Stimulated activated naive B cell treated with anti-CD40 and anti-IgM and Interleukin-4, amounts not matched to agents 10 μg/mL and 1 μg/mL and 100 μg/mL, for 72 hours (primary cell): ENCODE data around the gene ANK3.

Experiments
- ATAC-seq, 2 donors: fragments of 150-1000 bp; cut with Tn5 transposase; replicated peaks; 2 replicates each; pipeline ENCODE4 v1.10.0; 2021; ENCODE audit warnings: moderate library complexity in 1 of 2
- DNase-seq: peaks from one replicate; pipeline ENCODE4 v3.0.0; 2021
- H3K27ac Mint-ChIP-seq: one replicate; pipeline ENCODE4 v1.8.0; 2022; ENCODE audit warnings: mild to moderate bottlenecking, mixed read lengths
- H3K27me3 Mint-ChIP-seq, 2 donors: one replicate each; pipeline ENCODE4 v1.8.0; 2022; ENCODE audit warnings: mixed read lengths in 2 of 2
- H3K36me3 Mint-ChIP-seq, 2 donors: one replicate each; pipeline ENCODE4 v1.8.0; 2022; ENCODE audit warnings: mixed read lengths in 2 of 2, mild to moderate bottlenecking in 1 of 2
- H3K4me1 Mint-ChIP-seq, 2 donors: one replicate each; pipeline ENCODE4 v1.8.0; 2022; ENCODE audit warnings: mixed read lengths in 2 of 2, mild to moderate bottlenecking in 1 of 2
- H3K4me3 Mint-ChIP-seq, 2 donors: one replicate each; pipeline ENCODE4 v1.8.0; 2022; ENCODE audit warnings: mild to moderate bottlenecking in 2 of 2, mixed read lengths in 2 of 2, moderate library complexity in 1 of 2
- H3K9me3 Mint-ChIP-seq, 2 donors: one replicate each; pipeline ENCODE4 v1.8.0; 2022; ENCODE audit warnings: mixed read lengths in 2 of 2, mild to moderate bottlenecking in 1 of 2

ANK3 gene

DNA sequence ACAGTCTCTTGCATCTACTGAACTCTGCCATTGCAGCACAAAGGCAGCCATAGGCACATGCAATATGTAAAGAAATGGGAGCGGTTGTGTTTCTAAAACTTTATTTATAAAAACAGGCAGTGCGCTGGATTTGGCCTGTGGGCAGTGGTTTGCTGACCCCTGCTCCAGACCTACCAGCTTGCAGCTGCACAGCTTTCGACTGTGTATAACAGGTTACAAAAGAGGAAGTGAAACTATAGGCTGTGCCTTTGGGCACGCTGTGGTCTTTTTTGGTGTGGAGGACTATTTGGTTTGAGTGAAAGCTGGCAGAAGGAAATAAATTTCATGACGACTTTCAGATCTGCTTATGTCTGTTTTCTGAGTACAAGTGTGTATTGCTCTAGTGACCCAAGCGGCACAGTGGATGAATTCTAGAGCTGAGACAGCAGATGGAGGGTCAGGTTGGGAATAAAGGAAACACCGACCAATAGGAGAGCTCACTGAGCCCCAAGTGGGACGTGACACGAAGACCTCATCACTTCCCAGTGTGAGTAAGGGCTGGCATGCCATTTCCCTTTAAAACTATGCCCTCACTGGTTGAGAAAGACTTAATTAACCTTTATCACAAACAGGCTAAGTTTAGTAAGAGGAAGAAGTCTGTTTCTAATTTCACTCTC lies 152.7 kb downstream of the ANK3 start:
- peak overlapping the region; percentile 84 for H3K27ac Mint-ChIP-seq
- peaks cover 40 to 59% of the 10 kb centered on the region in 2 donors for H3K4me1 Mint-ChIP-seq

DNA sequence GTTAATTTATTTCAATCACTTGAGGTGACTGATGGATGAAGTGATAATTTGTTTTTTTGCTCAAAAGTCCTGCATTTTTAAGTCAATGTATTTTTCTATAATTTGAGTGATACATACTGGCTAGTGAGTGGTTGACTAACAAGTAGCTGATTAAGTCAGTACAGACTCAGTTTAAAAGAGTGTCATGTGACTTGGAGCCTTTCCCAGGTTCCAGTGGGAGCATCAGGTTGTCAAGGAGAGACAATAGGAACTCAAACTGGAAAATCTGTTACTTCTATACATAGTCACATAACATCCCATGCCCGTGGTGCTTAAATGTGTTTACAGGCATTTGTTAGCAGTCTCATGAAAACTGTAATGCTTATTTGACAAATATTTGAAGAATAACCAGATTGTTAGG lies 154.7 kb downstream of the ANK3 start:
- DNase-seq = no peak

More for the DNA sequence above, 152.7 kb downstream of the ANK3 start:
- peaks cover 0 to 11% of the 10 kb centered on the region in 2 donors for H3K36me3 Mint-ChIP-seq
- ATAC-seq (peak; percentile 90 to 91), DNase-seq (peak; percentile 85)
- H3K27me3 Mint-ChIP-seq = no peaks in the 10 kb centered on the region
- H3K4me3 Mint-ChIP-seq = peak overlapping the region; percentile 48 to 56
- peaks cover 1 to 8% of the 10 kb centered on the region in 2 donors for H3K9me3 Mint-ChIP-seq

DNA sequence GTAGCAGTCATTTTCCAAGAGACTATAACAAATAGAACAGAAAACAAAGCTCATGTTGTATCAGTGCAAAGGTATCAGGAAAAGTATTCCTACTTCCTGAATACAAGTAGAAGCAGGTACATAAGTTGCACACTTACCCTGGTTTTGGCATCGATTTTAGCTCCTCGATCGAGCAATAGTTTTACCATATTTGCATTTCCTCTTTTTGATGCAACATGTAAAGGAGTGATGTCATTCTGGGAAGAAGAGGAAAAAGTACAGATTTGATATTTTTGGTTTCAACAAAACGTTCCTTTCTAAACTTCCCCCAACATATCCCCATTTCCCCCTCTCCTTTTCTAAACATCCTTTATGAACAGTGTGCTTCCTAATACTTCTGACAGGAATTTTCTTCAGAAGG lies 155.1 kb downstream of the ANK3 start:
- ATAC-seq (no peak), DNase-seq (no peak)
- H3K27ac Mint-ChIP-seq = no peak overlapping the region
- H3K4me3 Mint-ChIP-seq = no peak overlapping the region
- peaks cover 4 to 13% of the 10 kb centered on the region in 2 donors for H3K36me3 Mint-ChIP-seq
- peaks cover 58 to 82% of the 10 kb centered on the region in 2 donors for H3K4me1 Mint-ChIP-seq
- peaks cover 3 to 15% of the 10 kb centered on the region in 2 donors for H3K9me3 Mint-ChIP-seq
- H3K27me3 Mint-ChIP-seq = no peaks in the 10 kb centered on the region

More for the DNA sequence above, 154.7 kb downstream of the ANK3 start:
- Mint-ChIP-seq H3K4me3 (no peak overlapping the region), H3K27me3 (no peaks in the 10 kb centered on the region), H3K9me3 (peaks cover 3 to 15% of the 10 kb centered on the region in 2 donors), H3K27ac (no peak overlapping the region), H3K36me3 (peaks cover 4 to 13% of the 10 kb centered on the region in 2 donors), H3K4me1 (peaks cover 55 to 79% of the 10 kb centered on the region in 2 donors)
- ATAC-seq = no peak

DNA sequence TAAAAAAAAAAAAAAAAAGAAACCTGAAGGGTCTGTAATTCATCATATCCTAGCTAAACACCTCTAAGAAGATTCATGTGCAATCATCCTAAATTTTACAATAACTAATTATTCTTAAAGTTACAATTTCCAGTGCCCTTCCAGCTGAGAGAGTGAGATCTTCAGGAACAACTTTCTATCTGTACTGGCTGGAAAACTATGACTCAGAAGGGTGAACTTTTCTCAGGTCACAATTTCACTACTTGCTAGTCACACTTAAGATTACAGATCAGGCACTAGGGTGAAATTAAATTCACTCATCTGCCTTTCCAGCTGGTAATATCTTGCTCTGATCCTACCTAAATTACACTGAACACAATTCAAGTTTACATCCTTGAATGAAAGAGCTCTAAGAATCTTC lies 158.8 kb downstream of the ANK3 start:
- DNase-seq = no peak

DNA sequence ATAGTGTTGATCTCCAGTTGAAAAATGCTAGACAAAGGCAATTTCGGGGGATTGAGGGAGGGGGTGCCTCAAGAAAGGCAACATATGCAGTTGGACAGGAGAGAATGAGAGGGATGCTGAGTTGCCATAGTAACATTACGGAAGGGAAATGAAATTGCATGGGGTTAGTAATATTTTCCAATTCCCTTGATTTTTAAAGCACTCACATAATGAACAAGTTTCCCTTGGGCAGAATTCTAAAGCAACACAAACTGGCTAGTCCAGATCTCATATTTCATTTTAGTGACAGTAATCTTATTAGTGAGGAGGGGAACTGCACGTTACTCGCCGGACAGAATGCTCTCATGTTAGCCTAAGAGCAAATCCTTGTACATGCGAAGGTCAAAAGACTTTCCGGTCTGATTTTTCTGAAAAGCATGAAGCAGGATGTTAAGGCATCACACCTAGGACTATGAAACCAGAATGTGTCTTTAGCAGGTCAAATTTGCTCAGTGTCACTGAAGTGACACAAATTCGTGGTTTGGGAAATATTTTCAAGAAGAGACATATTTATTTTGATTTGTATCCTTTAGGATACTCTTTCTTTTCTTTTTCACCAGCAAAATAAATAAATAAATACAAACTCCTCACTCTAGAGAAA lies 165.5 kb downstream of the ANK3 start:
- no peak for DNase-seq
- Mint-ChIP-seq H3K27me3 (no peaks in the 10 kb centered on the region), H3K4me1 (peaks cover 0 to 11% of the 10 kb centered on the region in 2 donors), H3K36me3 (no peaks in the 10 kb centered on the region), H3K9me3 (no peaks in the 10 kb centered on the region), H3K27ac (no peak overlapping the region), H3K4me3 (no peak overlapping the region)
- ATAC-seq = no peak

More for the DNA sequence above, 158.8 kb downstream of the ANK3 start:
- H3K36me3 Mint-ChIP-seq = peaks cover 4 to 13% of the 10 kb centered on the region in 2 donors
- ATAC-seq = no peak
- H3K27ac Mint-ChIP-seq = peak overlapping the region; percentile 51
- peaks cover 33 to 58% of the 10 kb centered on the region in 2 donors for H3K4me1 Mint-ChIP-seq
- peaks cover 3 to 15% of the 10 kb centered on the region in 2 donors for H3K9me3 Mint-ChIP-seq
- no peaks in the 10 kb centered on the region for H3K27me3 Mint-ChIP-seq
- no peak overlapping the region for H3K4me3 Mint-ChIP-seq

DNA sequence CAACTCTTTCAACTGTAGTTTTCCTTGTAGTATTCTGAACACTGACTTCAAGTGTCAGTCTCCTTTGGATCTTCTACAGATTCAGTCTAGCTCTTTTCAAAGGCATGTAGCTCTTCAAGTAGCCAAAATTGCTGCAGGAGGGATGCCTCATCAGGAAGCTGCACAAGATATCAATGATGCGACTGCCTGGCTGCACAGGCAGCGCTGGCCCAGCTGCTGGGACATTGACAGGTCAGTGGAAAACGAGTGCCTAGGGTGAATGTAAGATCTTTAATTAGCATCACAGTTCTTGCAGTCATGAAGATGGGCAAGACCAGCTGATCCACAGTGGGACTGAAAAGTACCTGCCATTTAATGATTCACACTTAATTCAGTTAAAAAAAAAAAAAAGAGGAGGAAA lies 167.6 kb downstream of the ANK3 start:
- peaks cover 0 to 1% of the 10 kb centered on the region in 2 donors for H3K9me3 Mint-ChIP-seq
- DNase-seq = no peak
- no peak for ATAC-seq
- no peaks in the 10 kb centered on the region for H3K27me3 Mint-ChIP-seq
- H3K36me3 Mint-ChIP-seq = no peaks in the 10 kb centered on the region
- H3K4me3 Mint-ChIP-seq = no peak overlapping the region
- no peak overlapping the region for H3K27ac Mint-ChIP-seq
- peaks cover 6 to 17% of the 10 kb centered on the region in 2 donors for H3K4me1 Mint-ChIP-seq

DNA sequence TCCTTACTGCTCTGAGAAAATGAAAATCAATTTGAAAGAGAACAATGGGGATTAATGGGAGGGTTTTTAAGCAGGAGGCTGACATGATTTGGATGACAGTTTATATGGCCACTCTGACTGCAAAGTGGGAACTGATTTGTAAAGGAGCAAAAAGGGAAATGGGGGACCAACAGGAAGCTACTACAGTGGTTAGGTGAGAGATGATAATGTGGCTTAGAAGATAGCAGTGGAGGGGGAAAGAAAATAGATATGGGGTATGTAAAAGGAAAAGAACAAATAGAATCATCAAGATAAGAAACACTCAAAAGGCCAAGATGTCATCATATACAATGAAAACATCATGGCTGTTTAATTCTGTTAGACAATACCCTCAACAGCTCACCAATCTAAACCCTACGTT lies 177.5 kb downstream of the ANK3 start:
- Mint-ChIP-seq H3K9me3 (peaks cover 10 to 12% of the 10 kb centered on the region in 2 donors), H3K4me1 (peaks cover 30 to 65% of the 10 kb centered on the region in 2 donors), H3K36me3 (peaks cover 2 to 14% of the 10 kb centered on the region in 2 donors), H3K4me3 (no peak overlapping the region), H3K27me3 (no peaks in the 10 kb centered on the region), H3K27ac (no peak overlapping the region)
- no peak for ATAC-seq
- DNase-seq = no peak

DNA sequence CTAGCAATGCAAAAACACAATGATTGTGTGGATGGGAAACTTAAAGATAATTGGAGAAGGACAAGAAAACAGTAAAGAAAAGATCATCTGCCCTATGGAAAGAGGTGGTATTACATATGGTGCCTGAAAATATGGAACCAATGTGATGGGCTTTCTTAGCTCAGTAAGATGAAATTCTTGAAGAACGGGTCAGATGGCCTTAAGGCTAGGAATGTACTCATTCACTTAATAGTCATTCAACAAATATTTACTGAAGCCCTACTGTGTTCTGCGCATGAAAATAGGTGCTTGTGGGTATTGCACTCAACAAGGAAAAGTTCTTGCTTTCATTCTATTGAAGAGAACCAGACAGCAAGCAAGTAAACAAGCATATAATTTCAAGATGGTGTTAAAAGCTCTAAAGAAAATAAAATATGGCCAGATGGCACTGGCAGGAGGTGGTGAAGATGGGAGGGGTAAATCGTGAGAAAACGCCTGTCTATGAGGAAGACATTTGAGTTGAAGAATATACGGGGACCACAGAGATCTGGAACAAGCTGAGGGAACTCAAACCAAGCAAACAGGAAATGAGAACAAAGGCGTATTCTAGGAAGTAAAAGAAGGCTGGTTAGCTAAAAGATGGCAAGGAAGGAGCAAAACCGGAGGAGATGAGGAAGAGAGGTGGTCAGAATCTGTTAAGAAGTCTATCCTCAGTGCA lies 179.7 kb downstream of the ANK3 start:
- Mint-ChIP-seq H3K4me3 (peak overlapping the region in 1 of 2 donors; percentile 17), H3K27ac (peak overlapping the region; percentile 0), H3K36me3 (peaks cover 2 to 14% of the 10 kb centered on the region in 2 donors), H3K4me1 (peaks cover 26 to 44% of the 10 kb centered on the region in 2 donors), H3K27me3 (no peaks in the 10 kb centered on the region), H3K9me3 (peaks cover 7 to 10% of the 10 kb centered on the region in 2 donors)
- ATAC-seq (peak; percentile 22 to 31), DNase-seq (no peak)

DNA sequence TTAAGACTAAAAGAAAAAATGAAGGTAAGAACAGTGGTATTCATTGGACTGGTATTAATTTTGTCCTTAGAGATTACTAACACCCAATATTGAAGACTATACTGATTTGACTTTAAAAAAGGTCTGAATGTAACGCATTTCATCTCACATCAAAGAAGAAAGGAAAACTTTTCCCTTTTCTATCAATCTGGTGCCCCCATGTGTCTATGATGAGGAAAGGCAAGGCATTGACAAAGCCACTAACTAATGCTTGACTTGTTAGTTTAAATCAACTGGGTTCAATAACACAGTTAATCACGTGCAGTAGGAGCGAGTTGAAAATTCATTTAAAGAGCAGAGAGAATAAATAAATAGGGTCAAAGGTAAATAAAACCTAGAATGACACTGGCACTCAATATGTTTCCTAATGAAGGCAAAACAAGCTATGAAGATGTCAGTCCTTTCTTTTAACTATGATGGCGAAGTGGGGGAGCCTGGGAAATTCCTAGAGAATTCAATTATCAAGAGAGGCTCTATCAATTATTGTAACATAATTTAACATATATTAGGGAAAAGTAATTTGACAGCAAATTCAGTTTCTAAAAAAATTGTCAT lies 180.9 kb downstream of the ANK3 start:
- Mint-ChIP-seq H3K27me3 (no peaks in the 10 kb centered on the region), H3K4me1 (peaks cover 23 to 36% of the 10 kb centered on the region in 2 donors), H3K36me3 (peaks cover 0 to 11% of the 10 kb centered on the region in 2 donors), H3K4me3 (no peak overlapping the region), H3K27ac (no peak overlapping the region), H3K9me3 (peaks cover 5 to 10% of the 10 kb centered on the region in 2 donors)
- ATAC-seq (peak in 1 of 2 donors; percentile 41), DNase-seq (no peak)

DNA sequence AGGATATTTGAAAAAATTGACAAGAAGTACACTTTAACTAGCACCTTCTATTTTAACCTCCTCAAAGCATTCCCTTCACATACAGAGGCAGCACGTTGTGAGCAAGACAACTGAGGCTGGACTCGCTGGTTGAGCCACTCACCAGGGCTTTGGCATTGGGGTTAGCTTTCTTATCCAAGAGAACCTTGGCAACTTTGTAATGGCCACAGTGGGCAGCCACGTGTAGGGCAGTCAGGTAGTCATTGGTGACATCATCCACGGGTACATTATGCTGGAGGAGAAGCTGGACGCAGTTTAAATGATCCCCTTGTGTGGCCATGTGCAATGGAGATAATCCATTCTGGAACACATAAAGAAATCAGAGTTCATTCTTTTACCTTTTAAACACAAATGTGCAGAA lies 181.8 kb downstream of the ANK3 start:
- H3K27me3 Mint-ChIP-seq = no peaks in the 10 kb centered on the region
- peaks cover 0 to 11% of the 10 kb centered on the region in 2 donors for H3K36me3 Mint-ChIP-seq
- DNase-seq (no peak), ATAC-seq (no peak)
- H3K4me3 Mint-ChIP-seq = no peak overlapping the region
- H3K9me3 Mint-ChIP-seq = peaks cover 5 to 10% of the 10 kb centered on the region in 2 donors
- H3K4me1 Mint-ChIP-seq = peaks cover 23 to 36% of the 10 kb centered on the region in 2 donors
- no peak overlapping the region for H3K27ac Mint-ChIP-seq

DNA sequence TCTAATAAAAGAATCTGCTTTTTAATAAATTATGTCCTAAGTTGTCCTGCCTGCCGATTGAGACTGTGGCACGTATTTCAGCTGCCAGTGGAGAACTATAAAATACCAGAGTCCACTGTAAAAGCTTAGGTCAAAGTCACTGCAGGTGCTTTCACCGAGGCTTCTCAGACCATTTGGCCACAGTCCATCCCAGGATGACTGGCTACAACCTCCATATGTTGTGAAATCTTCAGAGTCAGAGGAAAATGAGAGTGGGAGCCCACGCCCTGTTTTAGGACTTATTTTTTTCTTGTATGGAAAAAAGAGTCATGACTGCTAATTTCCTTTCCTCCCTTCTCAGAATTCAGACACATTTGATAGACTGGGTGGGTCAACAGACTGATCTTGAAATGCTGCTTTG lies 182.9 kb downstream of the ANK3 start:
- H3K27ac Mint-ChIP-seq = no peak overlapping the region
- peaks cover 0 to 5% of the 10 kb centered on the region in 2 donors for H3K36me3 Mint-ChIP-seq
- H3K4me3 Mint-ChIP-seq = no peak overlapping the region
- ATAC-seq (no peak), DNase-seq (no peak)
- peaks cover 20 to 29% of the 10 kb centered on the region in 2 donors for H3K4me1 Mint-ChIP-seq
- no peaks in the 10 kb centered on the region for H3K27me3 Mint-ChIP-seq
- peaks cover 4% of the 10 kb centered on the region in 2 donors for H3K9me3 Mint-ChIP-seq

DNA sequence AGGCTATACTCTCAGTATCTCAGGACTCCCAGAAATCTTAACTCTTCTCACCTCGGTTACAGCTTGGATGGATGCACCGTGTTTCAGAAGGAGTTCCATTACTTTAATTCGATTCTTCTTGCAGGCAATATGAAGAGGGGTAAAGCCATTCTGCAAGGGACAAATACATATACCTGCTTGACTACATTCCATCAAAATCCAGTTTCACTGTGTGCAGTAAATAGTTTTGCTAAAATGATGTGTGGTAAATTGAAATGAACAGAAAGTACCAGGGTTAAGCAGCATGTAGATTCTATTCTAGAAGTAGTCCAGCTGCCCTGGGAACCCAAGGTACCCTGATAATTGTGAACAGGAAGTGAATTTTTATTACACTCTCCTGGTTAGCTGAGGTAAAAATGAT lies 183.9 kb downstream of the ANK3 start:
- ATAC-seq = no peak
- H3K27ac Mint-ChIP-seq = no peak overlapping the region
- H3K4me1 Mint-ChIP-seq = peaks cover 15 to 19% of the 10 kb centered on the region in 2 donors
- DNase-seq = no peak
- no peaks in the 10 kb centered on the region for H3K9me3 Mint-ChIP-seq
- H3K27me3 Mint-ChIP-seq = no peaks in the 10 kb centered on the region
- H3K36me3 Mint-ChIP-seq = no peaks in the 10 kb centered on the region
- H3K4me3 Mint-ChIP-seq = no peak overlapping the region

DNA sequence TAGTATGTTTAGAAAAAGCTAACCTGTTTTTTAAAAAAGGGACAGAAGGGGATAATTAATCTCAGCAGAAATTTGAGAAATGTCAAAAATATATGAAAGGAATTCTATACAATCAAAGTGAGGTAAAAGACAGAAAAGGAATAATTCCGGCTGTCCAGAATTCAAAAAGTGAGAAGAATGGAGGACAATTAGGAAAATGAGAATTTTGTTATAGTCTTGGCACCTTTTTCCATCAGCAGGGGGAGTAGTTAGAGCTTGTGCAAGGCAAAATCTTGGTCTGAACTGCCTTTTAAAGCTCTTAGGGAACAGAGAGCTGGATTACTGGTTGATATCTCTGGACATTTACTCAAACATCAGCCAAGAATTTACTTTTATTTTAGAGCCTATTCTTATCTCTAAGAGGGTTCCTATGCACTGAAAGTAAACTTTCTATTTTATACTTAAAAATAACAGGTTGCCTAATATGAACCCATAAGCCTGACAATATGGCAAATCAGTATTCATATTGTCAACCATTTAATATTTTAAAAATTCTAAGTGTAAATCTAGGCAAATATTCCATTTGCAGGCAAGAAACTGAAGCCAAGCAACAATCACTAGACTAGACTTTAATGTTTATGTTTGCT lies 185.6 kb downstream of the ANK3 start:
- H3K27me3 Mint-ChIP-seq = no peaks in the 10 kb centered on the region
- no peak overlapping the region for H3K27ac Mint-ChIP-seq
- H3K36me3 Mint-ChIP-seq = no peaks in the 10 kb centered on the region
- DNase-seq = no peak
- no peak overlapping the region for H3K4me3 Mint-ChIP-seq
- H3K9me3 Mint-ChIP-seq = no peaks in the 10 kb centered on the region
- no peak for ATAC-seq
- H3K4me1 Mint-ChIP-seq = peaks cover 6 to 10% of the 10 kb centered on the region in 2 donors

DNA sequence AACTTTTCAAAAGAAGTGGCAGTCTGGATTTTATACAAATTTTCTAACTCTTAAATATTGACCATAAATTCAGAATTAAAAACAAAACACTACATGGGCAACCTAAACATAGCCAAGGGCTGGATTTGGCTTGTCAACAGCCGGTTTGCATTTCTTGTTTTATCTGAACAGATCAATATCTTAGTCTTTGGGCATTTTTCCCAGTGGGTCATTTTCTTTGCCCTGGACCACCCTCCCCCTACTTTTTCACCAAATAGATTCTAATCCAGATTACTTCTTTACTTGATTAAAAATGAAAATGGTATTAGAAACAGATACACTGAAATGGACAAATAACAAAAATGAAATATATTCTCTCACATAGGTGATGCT lies 189.0 kb downstream of the ANK3 start:
- Mint-ChIP-seq H3K27me3 (no peaks in the 10 kb centered on the region), H3K9me3 (no peaks in the 10 kb centered on the region), H3K27ac (no peak overlapping the region), H3K36me3 (no peaks in the 10 kb centered on the region), H3K4me1 (peaks cover 0 to 5% of the 10 kb centered on the region in 2 donors), H3K4me3 (no peak overlapping the region)
- DNase-seq = no peak
- ATAC-seq = no peak
